ENCODE data around the gene CFAP97.

The CFAP97 gene

DNA sequence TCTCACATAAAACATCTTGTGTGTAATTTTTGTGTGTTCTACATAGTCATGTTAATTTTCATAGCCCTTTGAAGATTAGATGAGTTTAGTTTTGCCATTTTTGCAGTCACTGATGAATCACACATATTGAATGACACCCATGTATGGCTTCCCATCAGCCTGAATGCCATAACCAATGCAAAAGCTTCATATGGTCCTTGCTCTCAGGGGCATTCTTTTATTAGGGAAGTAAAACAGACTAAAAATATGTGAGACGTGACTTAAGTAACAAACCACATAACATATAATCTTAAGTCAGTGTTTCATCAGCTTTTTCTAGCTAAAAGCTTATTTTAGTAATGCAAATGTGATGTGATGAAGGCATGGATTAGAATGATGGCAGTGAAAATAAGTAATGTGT, 52.5 kb downstream of the CFAP97 start:
- Histone ChIP-seq H3K4me3 (ENCODE audit: insufficient read depth, low read length, poor library complexity, severe bottlenecking) (no peak overlapping the region), H2AFZ (ENCODE audit: low read depth, low read length, severe bottlenecking) (no peak overlapping the region), H3K27me3 (ENCODE audit: low read length) (no peaks in the 10 kb centered on the region), H3K9ac (ENCODE audit: low read length) (no peak overlapping the region), H3K4me2 (ENCODE audit: low read depth, low read length, poor library complexity, severe bottlenecking) (no peak overlapping the region), H3K79me2 (ENCODE audit: insufficient read depth, low read length) (no peaks in the 10 kb centered on the region), H3K27ac (ENCODE audit: low read depth, low read length) (no peak overlapping the region; the same call in 1 of the 2 replicates), H3K9me3 (ENCODE audit: insufficient read depth, low read length) (no peaks in the 10 kb centered on the region), H3F3A (ENCODE audit: insufficient read depth) (0 out of 2 replicates have a peak, but pooled peaks cover 3% of the 10 kb centered on the region), H3K36me3 (ENCODE audit: low read length) (peaks cover 5% of the 10 kb centered on the region; the same call in 1 of the 2 replicates), H3K9me2 (replicated peaks; ENCODE audit: insufficient read depth, low read length) (no peaks in the 10 kb centered on the region), H4K20me1 (ENCODE audit: low read depth, low read length) (no peaks in the 10 kb centered on the region)
- no peak for TF ChIP-seq EZH2phosphoT487 (conservative IDR thresholded peaks at IDR 0.05; ENCODE audit: low read length)
- TF ChIP-seq, protein P1, sequence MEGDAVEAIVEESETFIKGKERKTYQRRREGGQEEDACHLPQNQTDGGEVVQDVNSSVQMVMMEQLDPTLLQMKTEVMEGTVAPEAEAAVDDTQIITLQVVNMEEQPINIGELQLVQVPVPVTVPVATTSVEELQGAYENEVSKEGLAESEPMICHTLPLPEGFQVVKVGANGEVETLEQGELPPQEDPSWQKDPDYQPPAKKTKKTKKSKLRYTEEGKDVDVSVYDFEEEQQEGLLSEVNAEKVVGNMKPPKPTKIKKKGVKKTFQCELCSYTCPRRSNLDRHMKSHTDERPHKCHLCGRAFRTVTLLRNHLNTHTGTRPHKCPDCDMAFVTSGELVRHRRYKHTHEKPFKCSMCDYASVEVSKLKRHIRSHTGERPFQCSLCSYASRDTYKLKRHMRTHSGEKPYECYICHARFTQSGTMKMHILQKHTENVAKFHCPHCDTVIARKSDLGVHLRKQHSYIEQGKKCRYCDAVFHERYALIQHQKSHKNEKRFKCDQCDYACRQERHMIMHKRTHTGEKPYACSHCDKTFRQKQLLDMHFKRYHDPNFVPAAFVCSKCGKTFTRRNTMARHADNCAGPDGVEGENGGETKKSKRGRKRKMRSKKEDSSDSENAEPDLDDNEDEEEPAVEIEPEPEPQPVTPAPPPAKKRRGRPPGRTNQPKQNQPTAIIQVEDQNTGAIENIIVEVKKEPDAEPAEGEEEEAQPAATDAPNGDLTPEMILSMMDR (IDR thresholded peaks at IDR 0.05; ENCODE audit: insufficient read depth, low read length, poor library complexity, severe bottlenecking): no peak

DNA sequence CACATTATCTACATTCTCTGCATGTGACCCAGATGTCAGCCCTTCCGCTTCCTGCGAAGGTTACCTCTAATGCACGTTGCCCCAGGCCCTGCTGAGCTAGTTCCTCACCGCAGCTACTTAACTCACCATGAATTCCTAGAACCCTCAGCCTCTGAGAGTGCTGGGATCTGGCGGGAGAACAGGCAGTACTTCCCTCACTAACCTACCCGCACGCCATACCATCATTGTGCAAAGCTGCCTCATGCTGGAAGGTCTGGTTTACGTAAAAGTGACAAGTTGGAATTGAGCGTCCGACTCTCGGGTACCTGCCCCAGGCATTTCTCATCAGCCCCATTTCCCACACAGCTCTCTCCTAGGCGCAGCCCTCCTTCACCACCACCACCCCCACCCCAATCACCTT, 54.4 kb downstream of the CFAP97 start:
- Histone ChIP-seq H3K9me2 (replicated peaks; ENCODE audit: insufficient read depth, low read length) (no peaks in the 10 kb centered on the region), H3K36me3 (ENCODE audit: low read length) (peaks cover 6% of the 10 kb centered on the region; the same call in 1 of the 2 replicates), H3K27ac (ENCODE audit: low read depth, low read length) (no peak overlapping the region), H3K4me3 (ENCODE audit: insufficient read depth, low read length, poor library complexity, severe bottlenecking) (no peak overlapping the region), H3F3A (ENCODE audit: insufficient read depth) (0 out of 2 replicates have a peak, but pooled peaks cover 2% of the 10 kb centered on the region), H3K9me3 (ENCODE audit: insufficient read depth, low read length) (no peaks in the 10 kb centered on the region), H3K79me2 (ENCODE audit: insufficient read depth, low read length) (peaks cover 7% of the 10 kb centered on the region; the same call in 1 of the 2 replicates), H3K4me2 (ENCODE audit: low read depth, low read length, poor library complexity, severe bottlenecking) (no peak overlapping the region), H3K9ac (ENCODE audit: low read length) (no peak overlapping the region), H4K20me1 (ENCODE audit: low read depth, low read length) (no peaks in the 10 kb centered on the region), H3K27me3 (ENCODE audit: low read length) (no peaks in the 10 kb centered on the region), H2AFZ (ENCODE audit: low read depth, low read length, severe bottlenecking) (no peak overlapping the region)
- TF ChIP-seq, protein P1 (IDR thresholded peaks at IDR 0.05; ENCODE audit: insufficient read depth, low read length, poor library complexity, severe bottlenecking): no peak
- no peak for TF ChIP-seq EZH2phosphoT487 (conservative IDR thresholded peaks at IDR 0.05; ENCODE audit: low read length)

DNA sequence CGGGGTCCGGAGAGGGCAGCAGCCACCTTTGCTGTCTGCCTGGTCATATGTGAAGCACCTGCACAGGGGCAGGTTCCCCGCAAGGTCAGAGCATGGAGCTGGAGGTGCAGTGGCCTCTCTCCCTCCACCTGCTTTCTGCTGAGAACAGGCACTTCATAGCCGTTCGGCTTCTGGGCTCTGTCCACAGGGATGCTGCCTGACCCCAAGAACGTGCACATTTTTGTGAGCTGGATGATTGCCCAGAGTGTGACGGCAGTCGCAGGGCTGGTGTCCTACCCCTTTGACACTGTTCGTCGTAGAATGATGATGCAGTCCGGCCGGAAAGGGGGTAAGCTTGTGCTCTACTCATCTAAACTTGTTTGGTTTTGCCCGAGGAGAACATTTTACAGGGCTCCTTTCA, 58.2 kb downstream of the CFAP97 start:
- Histone ChIP-seq H3K27ac (ENCODE audit: low read depth, low read length) (no peak overlapping the region), H3K27me3 (ENCODE audit: low read length) (no peaks in the 10 kb centered on the region), H3K9me2 (replicated peaks; ENCODE audit: insufficient read depth, low read length) (no peaks in the 10 kb centered on the region), H3K36me3 (ENCODE audit: low read length) (peaks cover 8% of the 10 kb centered on the region; the same call in 1 of the 2 replicates), H2AFZ (ENCODE audit: low read depth, low read length, severe bottlenecking) (no peak overlapping the region), H3F3A (ENCODE audit: insufficient read depth) (0 out of 2 replicates have a peak, but pooled peaks cover 5% of the 10 kb centered on the region), H3K9ac (ENCODE audit: low read length) (no peak overlapping the region), H4K20me1 (ENCODE audit: low read depth, low read length) (no peaks in the 10 kb centered on the region), H3K4me2 (ENCODE audit: low read depth, low read length, poor library complexity, severe bottlenecking) (no peak overlapping the region), H3K79me2 (ENCODE audit: insufficient read depth, low read length) (peaks cover 16% of the 10 kb centered on the region; the same call in 1 of the 2 replicates), H3K9me3 (ENCODE audit: insufficient read depth, low read length) (no peaks in the 10 kb centered on the region), H3K4me3 (ENCODE audit: insufficient read depth, low read length, poor library complexity, severe bottlenecking) (no peak overlapping the region)
- TF ChIP-seq EZH2phosphoT487 (conservative IDR thresholded peaks at IDR 0.05; ENCODE audit: low read length): no peak
- TF ChIP-seq, protein P1 (IDR thresholded peaks at IDR 0.05; ENCODE audit: insufficient read depth, low read length, poor library complexity, severe bottlenecking): no peak

Data from SU-DHL-6 (cell line).